Fibroblast of skin of back (primary cell): ENCODE results near the gene RAB11FIP3.

ENCODE experiments used
- DNase-seq: peaks from one replicate; pipeline ENCODE4 v3.0.0-alpha.2; 2013

RAB11FIP3 gene

GRCh38 chr16:554640-555365 is 129.4 kb downstream of the RAB11FIP3 start:
- no peak for DNase-seq

- DNase-seq = no peak
Observed at GRCh38 chr16:555528-556473, 130.4 kb downstream of the RAB11FIP3 start.

- no peak for DNase-seq
Observed at GRCh38 chr16:556474-557173, 131.2 kb downstream of the RAB11FIP3 start.

GRCh38 chr16:557463-558297 is 132.2 kb downstream of the RAB11FIP3 start:
- DNase-seq = no peak

- DNase-seq = no peak
Observed at GRCh38 chr16:558298-559020, 133.0 kb downstream of the RAB11FIP3 start.

- no peak for DNase-seq
Observed at GRCh38 chr16:559021-559380, 133.6 kb downstream of the RAB11FIP3 start.

GRCh38 chr16:559411-560203 is 134.2 kb downstream of the RAB11FIP3 start:
- no peak for DNase-seq

GRCh38 chr16:560204-560700 is 134.8 kb downstream of the RAB11FIP3 start, which contains the start of gene PRR35:
Gene PRR35, plus strand, starts transcription at chr16:560394. Its CDS starts 2,901 bp downstream, at chr16:563295.
- DNase-seq = no peak

- DNase-seq = no peak
Observed at GRCh38 chr16:560701-561412, 135.4 kb downstream of the RAB11FIP3 start.

- no peak for DNase-seq
Observed at GRCh38 chr16:561413-561794, 136.0 kb downstream of the RAB11FIP3 start.

- DNase-seq = no peak
Observed at GRCh38 chr16:561957-562938, 136.8 kb downstream of the RAB11FIP3 start.

- no peak for DNase-seq
Observed at GRCh38 chr16:563072-563644, 137.7 kb downstream of the RAB11FIP3 start.

- no peak for DNase-seq
Observed at GRCh38 chr16:564690-565418, 139.4 kb downstream of the RAB11FIP3 start.

- no peak for DNase-seq
Observed at GRCh38 chr16:565419-566330, 140.2 kb downstream of the RAB11FIP3 start.

- peak; percentile 26 for DNase-seq
Observed at GRCh38 chr16:566475-567372, 141.3 kb downstream of the RAB11FIP3 start, which contains the start of gene NHLRC4. Gene NHLRC4, plus strand, starts transcription at chr16:567005. Its CDS starts 1,043 bp downstream, at chr16:568048.
